22Rv1 (cell line): ENCODE data around the gene FBXL13.
"Not testable (repeated sequence)": the region's sequence is repeated elsewhere in the genome, so short reads cannot be mapped to it uniquely, and the experiment has no call there.

Experiments
- H3K27ac ChIP-seq: fragments of 450-650 bp; 2 replicates; pipeline ENCODE4 v1.5.1; 2017

FBXL13 gene

DNA sequence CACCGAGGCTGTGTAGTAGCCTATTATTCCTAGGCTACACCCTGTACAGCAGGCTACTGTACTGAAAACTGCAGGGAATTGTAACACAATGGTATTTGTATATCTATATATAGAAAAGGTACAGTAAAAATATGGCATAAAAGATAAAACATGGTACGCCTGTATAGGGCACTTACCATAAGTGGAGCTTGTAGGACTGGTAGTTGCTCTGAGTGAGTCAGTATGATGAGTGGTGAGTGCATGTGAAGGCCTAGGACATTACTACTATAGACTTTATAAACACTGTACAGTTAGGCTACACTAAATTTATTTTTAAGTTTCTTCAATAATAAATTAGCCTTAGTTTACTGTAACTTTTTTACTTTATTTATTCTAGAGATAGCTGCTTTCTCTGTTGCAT is 285.8 kb downstream of the FBXL13 start:
- H3K27ac ChIP-seq, result not testable (repeated sequence)

- H3K27ac ChIP-seq, result not testable (repeated sequence)
These were observed 293.7 kb downstream of the FBXL13 start for GRCh38 chr7:102780926-102781325.

- not testable (repeated sequence) for H3K27ac ChIP-seq
These were observed 295.9 kb downstream of the FBXL13 start for GRCh38 chr7:102778663-102779062.

GRCh38 chr7:102776217-102776616 is 298.4 kb downstream of the FBXL13 start:
- not testable (repeated sequence) for H3K27ac ChIP-seq

GRCh38 chr7:102770467-102770866 is 304.1 kb downstream of the FBXL13 start:
- H3K27ac ChIP-seq, result not testable (repeated sequence)

DNA sequence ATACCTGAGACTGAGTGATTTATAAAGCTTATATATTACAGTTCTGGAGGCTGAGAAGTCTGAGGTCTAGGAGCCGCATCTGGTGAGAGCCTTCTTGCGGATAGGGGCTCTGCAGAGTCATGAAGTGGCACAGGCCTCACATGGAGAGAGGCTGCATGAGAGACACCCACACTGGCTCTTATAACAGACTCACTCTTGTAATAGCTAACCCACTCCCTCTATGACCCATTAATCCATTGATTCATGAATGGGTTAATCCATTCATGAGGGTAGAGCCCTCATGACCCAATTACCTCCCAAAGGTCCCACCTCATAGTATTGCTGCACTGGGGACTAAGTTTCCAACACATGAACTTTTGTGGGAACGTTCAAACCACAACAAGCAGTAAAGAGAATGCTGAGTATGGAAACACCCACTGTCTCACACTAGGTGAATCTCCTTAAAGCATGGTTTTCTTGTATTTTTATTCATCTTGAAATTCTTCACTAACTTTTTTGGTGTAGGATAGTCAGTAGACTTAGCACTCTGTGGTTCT is 304.9 kb downstream of the FBXL13 start:
- H3K27ac ChIP-seq, result not testable (repeated sequence)

GRCh38 chr7:102763295-102763905 is 311.2 kb downstream of the FBXL13 start:
- H3K27ac ChIP-seq, result not testable (repeated sequence)
